Activated CD4-positive, alpha-beta memory T cell treated with anti-CD3 and anti-CD28 coated beads for 36 hours (primary cell): Measurements from ENCODE around the gene UBLCP1. TPM values are rescaled to one million over a fixed set of nuclear protein-coding genes. Genes with fewer than 3 reads are reported as not detected.
"Not testable (repeated sequence)": the region's sequence is repeated elsewhere in the genome, so short reads cannot be mapped to it uniquely, and the experiment has no call there.

Experiments used
- CTCF ChIA-PET: fragments of 350-600 bp; sonication (Branson Sonifier 250); formaldehyde crosslinking; loops from one replicate; lab custom pipeline; 2021; ENCODE audit warnings: antibody characterized with exemption, inconsistent platforms; lab: Charles Lee
- POLR2A ChIA-PET: fragments of 350-600 bp; sonication (Branson Sonifier 250); formaldehyde crosslinking; loops from one replicate; lab custom pipeline; 2021; ENCODE audit warnings: antibody characterized with exemption; lab: Charles Lee
- DNase-seq: peaks from one replicate; pipeline ENCODE4 v3.0.0-alpha.2; 2020
- H3K27ac Mint-ChIP-seq: one replicate; pipeline ENCODE4 v1.8.0; 2021; ENCODE audit warnings: mixed read lengths
- H3K27me3 Mint-ChIP-seq: one replicate; pipeline ENCODE4 v1.8.0; 2021; ENCODE audit warnings: mixed read lengths
- H3K36me3 Mint-ChIP-seq: one replicate; pipeline ENCODE4 v1.8.0; 2021; ENCODE audit warnings: mixed read lengths
- H3K4me1 Mint-ChIP-seq: one replicate; pipeline ENCODE4 v1.8.0; 2021; ENCODE audit warnings: low read depth, mixed read lengths
- H3K4me3 Mint-ChIP-seq: one replicate; pipeline ENCODE4 v1.8.0; 2021; ENCODE audit warnings: mild to moderate bottlenecking, mixed read lengths
- H3K9me3 Mint-ChIP-seq: one replicate; pipeline ENCODE4 v1.8.0; 2021; ENCODE audit warnings: mixed read lengths
- intact Hi-C: fragments of 100-400 bp; cut with micrococcal nuclease; formaldehyde crosslinking; loops from one replicate; pipeline ENCODE4 v1.15.1; 2023
- total RNA-seq, 2 experiments: library from RNA; stranded (reverse); gene quantifications; one replicate each; pipeline ENCODE4 v1.2.3, GENCODE V29; 2021

The UBLCP1 gene
- total RNA-seq, 2 experiments from 2014 or later, result 32.9 to 34.4 TPM

- ChIA-PET POLR2A (interaction anchor here (1.0 kb wide), 1 partner anchor 23 kb away, joined by 3 read pairs; no protein-coding TSS in a partner anchor), CTCF (interaction anchor here (0.7 kb wide), 1 partner anchor 535 kb away, joined by 3 read pairs; no protein-coding TSS in a partner anchor)
- no peaks in the 10 kb centered on the region for H3K9me3 Mint-ChIP-seq
- H3K4me1 Mint-ChIP-seq, result no peaks in the 10 kb centered on the region
- no peaks in the 10 kb centered on the region for H3K27me3 Mint-ChIP-seq
- no peak overlapping the region for H3K4me3 Mint-ChIP-seq
- no peaks in the 10 kb centered on the region for H3K36me3 Mint-ChIP-seq
- no peak for DNase-seq
- no peak overlapping the region for H3K27ac Mint-ChIP-seq
- intact Hi-C loops, result no loop called here
Observed at GRCh38 chr5:159230657-159231056, 32.4 kb upstream of the UBLCP1 start.

GRCh38 chr5:159231167-159231566 lies 31.9 kb upstream of the UBLCP1 start:
- H3K4me1 Mint-ChIP-seq, result no peaks in the 10 kb centered on the region
- H3K27me3 Mint-ChIP-seq, result no peaks in the 10 kb centered on the region
- no peaks in the 10 kb centered on the region for H3K9me3 Mint-ChIP-seq
- H3K36me3 Mint-ChIP-seq, result no peaks in the 10 kb centered on the region
- CTCF ChIA-PET, result interaction anchor here (0.7 kb wide), 1 partner anchor 535 kb away, joined by 3 read pairs; no protein-coding TSS in a partner anchor
- no peak for DNase-seq
- H3K4me3 Mint-ChIP-seq, result no peak overlapping the region
- H3K27ac Mint-ChIP-seq, result no peak overlapping the region
- intact Hi-C loops, result no loop called here
- POLR2A ChIA-PET, result interaction anchor here (1.0 kb wide), 1 partner anchor 23 kb away, joined by 3 read pairs; no protein-coding TSS in a partner anchor

GRCh38 chr5:159235871-159236520 lies 27.1 kb upstream of the UBLCP1 start:
- intact Hi-C loops, H3K9me3 Mint-ChIP-seq, H3K36me3 Mint-ChIP-seq, H3K27ac Mint-ChIP-seq, H3K4me3 Mint-ChIP-seq, CTCF ChIA-PET, DNase-seq, POLR2A ChIA-PET, H3K27me3 Mint-ChIP-seq: not testable (repeated sequence)
- peaks cover 12% of the 10 kb centered on the region for H3K4me1 Mint-ChIP-seq

GRCh38 chr5:159240301-159240870 lies 22.7 kb upstream of the UBLCP1 start:
- Mint-ChIP-seq H3K27ac (peak overlapping the region; percentile 44), H3K4me1 (peaks cover 42% of the 10 kb centered on the region), H3K27me3 (no peaks in the 10 kb centered on the region), H3K9me3 (no peaks in the 10 kb centered on the region), H3K4me3 (no peak overlapping the region), H3K36me3 (no peaks in the 10 kb centered on the region)
- intact Hi-C loops, result loop anchor here (1.0 kb wide), 2 partner anchors 23 to 33 kb away; partner anchors contain the start of gene UBLCP1
- ChIA-PET CTCF (interaction anchor here (0.9 to 1.0 kb wide), 2 partner anchors 65 to 83 kb away, joined by 3 read pairs; no protein-coding TSS in a partner anchor), POLR2A (interaction anchor here (0.6 to 1.0 kb wide), 2 partner anchors 24 to 216 kb away, joined by 3 read pairs; no protein-coding TSS in a partner anchor)
- DNase-seq, result peak; percentile 25

GRCh38 chr5:159241946-159242552 lies 21.0 kb upstream of the UBLCP1 start:
- no peak overlapping the region for H3K27ac Mint-ChIP-seq
- no peaks in the 10 kb centered on the region for H3K9me3 Mint-ChIP-seq
- CTCF ChIA-PET, result interaction anchor here (0.9 kb wide), 1 partner anchor 85 kb away, joined by 5 read pairs; no protein-coding TSS in a partner anchor
- H3K27me3 Mint-ChIP-seq, result peaks cover 5% of the 10 kb centered on the region
- intact Hi-C loops, result no loop called here
- POLR2A ChIA-PET, result no interaction called here
- H3K36me3 Mint-ChIP-seq, result no peaks in the 10 kb centered on the region
- no peak overlapping the region for H3K4me3 Mint-ChIP-seq
- DNase-seq, result no peak
- H3K4me1 Mint-ChIP-seq, result peaks cover 42% of the 10 kb centered on the region

GRCh38 chr5:159242656-159243055 lies 20.4 kb upstream of the UBLCP1 start:
- H3K4me3 Mint-ChIP-seq, result no peak overlapping the region
- POLR2A ChIA-PET, result no interaction called here
- peaks cover 5% of the 10 kb centered on the region for H3K27me3 Mint-ChIP-seq
- DNase-seq, result no peak
- intact Hi-C loops, result no loop called here
- peaks cover 42% of the 10 kb centered on the region for H3K4me1 Mint-ChIP-seq
- H3K9me3 Mint-ChIP-seq, result no peaks in the 10 kb centered on the region
- CTCF ChIA-PET, result interaction anchor here (0.6 to 0.9 kb wide), 2 partner anchors 86 to 912 kb away, joined by 3 to 5 read pairs; no protein-coding TSS in a partner anchor
- H3K36me3 Mint-ChIP-seq, result no peaks in the 10 kb centered on the region
- no peak overlapping the region for H3K27ac Mint-ChIP-seq

GRCh38 chr5:159243385-159243784 lies 19.7 kb upstream of the UBLCP1 start:
- no peaks in the 10 kb centered on the region for H3K9me3 Mint-ChIP-seq
- H3K36me3 Mint-ChIP-seq, result no peaks in the 10 kb centered on the region
- no peak overlapping the region for H3K27ac Mint-ChIP-seq
- no peak overlapping the region for H3K4me3 Mint-ChIP-seq
- peaks cover 7% of the 10 kb centered on the region for H3K27me3 Mint-ChIP-seq
- peaks cover 42% of the 10 kb centered on the region for H3K4me1 Mint-ChIP-seq
- DNase-seq, result no peak
- ChIA-PET CTCF (no interaction called here), POLR2A (no interaction called here)
- intact Hi-C loops, result no loop called here

GRCh38 chr5:159244163-159244562 lies 18.9 kb upstream of the UBLCP1 start:
- H3K4me1 Mint-ChIP-seq, result peaks cover 42% of the 10 kb centered on the region

GRCh38 chr5:159244890-159245289 lies 18.2 kb upstream of the UBLCP1 start:
- POLR2A ChIA-PET, result no interaction called here
- intact Hi-C loops, result no loop called here
- Mint-ChIP-seq H3K4me3 (no peak overlapping the region), H3K9me3 (no peaks in the 10 kb centered on the region), H3K4me1 (peaks cover 40% of the 10 kb centered on the region), H3K27me3 (peaks cover 8% of the 10 kb centered on the region), H3K36me3 (no peaks in the 10 kb centered on the region), H3K27ac (no peak overlapping the region)
- CTCF ChIA-PET, result interaction anchor here (1.1 kb wide), 1 partner anchor 88 kb away, joined by 4 read pairs; no protein-coding TSS in a partner anchor
- no peak for DNase-seq

More at GRCh38 chr5:159244163-159244562, 18.9 kb upstream of the UBLCP1 start:
- Mint-ChIP-seq H3K4me3 (no peak overlapping the region), H3K36me3 (no peaks in the 10 kb centered on the region), H3K9me3 (no peaks in the 10 kb centered on the region), H3K27me3 (peaks cover 8% of the 10 kb centered on the region), H3K27ac (no peak overlapping the region)
- ChIA-PET CTCF (no interaction called here), POLR2A (no interaction called here)
- no peak for DNase-seq
- intact Hi-C loops, result no loop called here

- Mint-ChIP-seq H3K4me3 (no peak overlapping the region), H3K36me3 (no peaks in the 10 kb centered on the region), H3K27me3 (peaks cover 8% of the 10 kb centered on the region), H3K27ac (no peak overlapping the region), H3K4me1 (peaks cover 7% of the 10 kb centered on the region), H3K9me3 (no peaks in the 10 kb centered on the region)
- ChIA-PET POLR2A (no interaction called here), CTCF (no interaction called here)
- intact Hi-C loops, result no loop called here
- no peak for DNase-seq
Observed at GRCh38 chr5:159249158-159249557, 13.9 kb upstream of the UBLCP1 start.

- no peaks in the 10 kb centered on the region for H3K4me1 Mint-ChIP-seq
- no peak overlapping the region for H3K4me3 Mint-ChIP-seq
- no peak for DNase-seq
- ChIA-PET CTCF (interaction anchor here (1.0 to 1.3 kb wide), 3 partner anchors 65 to 119 kb away, joined by 3 to 4 read pairs (median 3); no protein-coding TSS in a partner anchor), POLR2A (no interaction called here)
- H3K27ac Mint-ChIP-seq, result no peak overlapping the region
- H3K36me3 Mint-ChIP-seq, result no peaks in the 10 kb centered on the region
- no peaks in the 10 kb centered on the region for H3K9me3 Mint-ChIP-seq
- intact Hi-C loops, result no loop called here
- H3K27me3 Mint-ChIP-seq, result peaks cover 4% of the 10 kb centered on the region
Observed at GRCh38 chr5:159252195-159252594, 10.9 kb upstream of the UBLCP1 start.

GRCh38 chr5:159257007-159257406 lies 6.1 kb upstream of the UBLCP1 start:
- CTCF ChIA-PET, result no interaction called here
- Mint-ChIP-seq H3K27ac (no peak overlapping the region), H3K9me3 (no peaks in the 10 kb centered on the region), H3K4me1 (peaks cover 4% of the 10 kb centered on the region), H3K4me3 (no peak overlapping the region), H3K36me3 (no peaks in the 10 kb centered on the region), H3K27me3 (no peaks in the 10 kb centered on the region)
- POLR2A ChIA-PET, result no interaction called here
- intact Hi-C loops, result no loop called here
- DNase-seq, result no peak
